ENCODE data around the gene SMARCB1.
A peak's percentile ranks its signal among the peaks of the same experiment; 100 is the strongest.
"Not testable (repeated sequence)": the region's sequence is repeated elsewhere in the genome, so short reads cannot be mapped to it uniquely, and the experiment has no call there.

Gene SMARCB1

GRCh38 chr22:23847991-23848864 is 61.5 kb downstream of the SMARCB1 start:
- Histone ChIP-seq H3K9ac (ENCODE audit: low read depth, low read length) (no peak overlapping the region), H3K4me1 (ENCODE audit: insufficient read depth, low read length) (peaks cover 10% of the 10 kb centered on the region; the same call in 1 of the 2 replicates), H3K4me3 (ENCODE audit: low read length) (no peak overlapping the region), H3K9me3 (ENCODE audit: insufficient read depth, low read depth, low read length) (no peaks in the 10 kb centered on the region), H3K27me3 (ENCODE audit: insufficient read depth, low read length) (peaks cover 16% of the 10 kb centered on the region; the same call in 1 of the 2 replicates), H3K27ac (ENCODE audit: low read length) (no peak overlapping the region), H3K36me3 (ENCODE audit: insufficient read depth, low read depth, low read length) (no peaks in the 10 kb centered on the region)

DNA sequence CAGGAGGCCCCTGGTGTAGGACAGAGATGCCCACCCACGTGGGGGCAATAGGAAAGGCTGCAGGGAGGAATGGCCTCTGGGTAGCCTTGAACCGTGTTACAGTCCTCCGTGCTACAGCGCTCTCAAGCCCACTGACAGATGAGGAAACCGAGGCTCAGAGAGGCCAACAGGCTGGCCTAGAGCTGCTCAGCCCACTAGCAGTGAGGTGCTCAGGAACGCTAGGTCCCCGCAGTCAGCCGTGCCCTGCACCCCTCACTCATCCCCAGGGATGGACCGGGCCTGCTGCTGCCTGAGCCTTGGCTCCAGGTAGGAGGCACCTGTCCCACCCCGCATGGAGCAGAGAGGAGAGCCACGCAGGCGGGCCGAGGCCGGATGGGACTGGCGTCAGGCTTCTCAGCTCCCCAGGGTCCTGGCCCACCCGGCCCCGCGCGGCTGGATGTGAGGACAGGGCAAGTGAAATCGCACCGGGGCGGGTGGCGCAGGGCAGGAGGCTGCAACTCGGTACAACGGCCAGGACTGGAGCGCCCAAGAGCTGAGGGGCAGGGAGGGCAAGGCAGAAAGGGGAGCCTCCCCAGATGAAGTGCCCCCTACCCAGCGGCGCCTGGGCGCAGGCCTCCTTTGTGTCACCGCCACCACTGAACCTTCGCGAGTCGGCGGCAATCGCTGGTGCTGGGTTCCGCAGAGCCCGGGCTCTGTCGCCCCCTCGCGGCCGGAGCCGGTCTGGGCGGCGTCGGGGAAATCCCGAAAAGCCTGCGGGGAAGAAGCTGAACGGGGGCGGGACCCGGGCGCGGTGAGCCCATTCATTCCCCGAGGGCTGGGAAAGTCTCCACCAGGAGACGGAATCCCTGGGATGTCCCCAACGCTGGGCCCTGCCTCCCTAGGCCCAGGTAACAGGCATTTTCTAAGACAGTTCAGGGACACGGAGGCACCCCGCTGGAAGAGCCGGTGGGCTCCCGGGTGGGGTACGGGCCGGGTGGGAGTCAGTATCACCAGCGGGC is 62.5 kb downstream of the SMARCB1 start:
- Histone ChIP-seq H3K4me1 (ENCODE audit: insufficient read depth, low read length) (peaks cover 10% of the 10 kb centered on the region; the same call in 1 of the 2 replicates), H3K27me3 (ENCODE audit: insufficient read depth, low read length) (peaks cover 16% of the 10 kb centered on the region; the same call in 1 of the 2 replicates), H3K27ac (ENCODE audit: low read length) (no peak overlapping the region), H3K9ac (ENCODE audit: low read depth, low read length) (no peak overlapping the region; the same call in 1 of the 2 replicates), H3K4me3 (ENCODE audit: low read length) (no peak overlapping the region), H3K36me3 (ENCODE audit: insufficient read depth, low read depth, low read length) (no peaks in the 10 kb centered on the region), H3K9me3 (ENCODE audit: insufficient read depth, low read depth, low read length) (no peaks in the 10 kb centered on the region)

DNA sequence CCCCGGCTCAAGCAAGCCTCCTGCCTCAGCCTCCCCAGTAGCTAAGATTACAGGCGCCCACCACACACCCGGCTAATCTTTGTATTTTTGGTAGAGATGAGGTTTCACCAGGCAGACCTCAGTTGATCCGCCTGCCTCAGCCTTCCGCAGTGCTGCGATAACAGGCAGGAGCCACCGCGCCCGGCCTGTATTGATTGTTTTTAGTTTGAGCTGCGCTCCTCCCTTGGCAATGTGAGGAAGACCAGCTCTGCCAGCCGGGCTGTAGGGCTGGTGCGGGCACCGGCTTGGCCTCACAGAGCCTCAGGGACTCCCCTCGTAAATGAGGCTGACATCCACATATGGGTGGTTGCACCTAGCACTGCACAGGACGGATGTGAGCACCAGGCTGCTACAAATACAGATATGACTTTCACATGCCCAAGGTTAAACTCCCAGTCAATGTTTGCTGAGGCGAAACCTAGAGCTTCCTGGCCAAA is 63.4 kb downstream of the SMARCB1 start:
- Histone ChIP-seq H3K27me3 (ENCODE audit: insufficient read depth, low read length) (peaks cover 16% of the 10 kb centered on the region; the same call in 1 of the 2 replicates), H3K36me3 (ENCODE audit: insufficient read depth, low read depth, low read length) (no peaks in the 10 kb centered on the region), H3K9ac (ENCODE audit: low read depth, low read length) (no peak overlapping the region), H3K4me3 (ENCODE audit: low read length) (no peak overlapping the region), H3K9me3 (ENCODE audit: insufficient read depth, low read depth, low read length) (no peaks in the 10 kb centered on the region), H3K27ac (ENCODE audit: low read length) (no peak overlapping the region), H3K4me1 (ENCODE audit: insufficient read depth, low read length) (peaks cover 10% of the 10 kb centered on the region; the same call in 1 of the 2 replicates)

DNA sequence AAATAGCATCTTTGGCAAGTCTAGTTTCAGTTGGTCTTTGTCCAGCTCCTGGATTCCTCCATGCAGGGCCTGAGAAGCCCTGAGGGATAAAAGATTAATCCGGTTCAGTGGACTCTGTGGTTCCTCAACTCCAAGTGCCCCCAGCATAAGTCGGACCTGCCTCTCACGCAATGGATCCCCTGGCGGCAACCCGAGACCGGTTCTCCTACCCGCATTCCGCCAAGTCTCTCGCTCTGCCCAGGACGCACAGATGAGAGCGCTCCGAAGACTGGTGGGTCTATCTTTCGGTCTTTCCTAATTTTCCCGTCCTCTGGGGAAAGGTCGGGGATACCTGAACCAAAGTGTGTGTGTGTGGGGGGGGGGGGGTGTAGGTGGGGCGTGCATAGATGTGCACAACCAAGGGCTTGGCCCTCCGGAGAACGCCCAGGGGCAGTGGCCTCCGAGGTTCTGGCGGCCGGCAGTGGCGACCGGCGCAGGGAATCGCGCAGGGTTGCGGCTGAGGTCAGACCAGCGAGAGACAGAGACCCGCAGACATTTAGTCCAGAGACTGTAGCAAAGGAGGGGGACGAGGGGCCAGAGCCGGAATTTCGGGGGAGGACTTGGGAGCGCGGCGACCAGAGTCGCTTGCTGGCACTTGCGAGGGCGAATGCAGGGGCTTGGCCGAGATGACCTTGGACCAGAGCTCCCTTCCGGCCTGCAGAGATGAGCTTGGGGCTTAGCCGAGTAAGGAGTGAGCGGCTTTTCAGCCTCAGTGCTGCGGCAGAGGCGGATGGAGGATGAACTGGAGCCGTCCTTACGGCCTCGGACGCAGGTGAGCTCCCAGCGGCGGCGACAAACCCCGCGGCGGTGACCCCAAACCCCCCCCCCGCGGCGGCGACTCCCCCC is 70.2 kb downstream of the SMARCB1 start:
- Histone ChIP-seq H3K27ac (ENCODE audit: low read length) (peak overlapping the region; percentile 46), H3K4me1 (ENCODE audit: insufficient read depth, low read length) (peaks cover 8% of the 10 kb centered on the region; the same call in 1 of the 2 replicates), H3K9ac (ENCODE audit: low read depth, low read length) (peak overlapping the region; percentile 88), H3K9me3 (ENCODE audit: insufficient read depth, low read depth, low read length) (no peaks in the 10 kb centered on the region), H3K27me3 (ENCODE audit: insufficient read depth, low read length) (no peaks in the 10 kb centered on the region), H3K36me3 (ENCODE audit: insufficient read depth, low read depth, low read length) (no peaks in the 10 kb centered on the region), H3K4me3 (ENCODE audit: low read length) (peak overlapping the region; percentile 92)

GRCh38 chr22:23857606-23858483 is 71.1 kb downstream of the SMARCB1 start, which contains the start of gene SLC2A11:
Gene SLC2A11, plus strand, starts transcription at chr22:23857875. Its CDS starts 125 bp downstream, at chr22:23858000.
- H3K4me1 ChIP-seq (ENCODE audit: insufficient read depth, low read length) = peaks cover 8% of the 10 kb centered on the region; the same call in 1 of the 2 replicates
- H3K4me3 ChIP-seq (ENCODE audit: low read length) = peak within 1 kb of the TSS; percentile 92
- H3K27ac ChIP-seq (ENCODE audit: low read length) = peak within 1 kb of the TSS; percentile 67
- no peaks in the 10 kb centered on the region for H3K9me3 ChIP-seq (ENCODE audit: insufficient read depth, low read depth, low read length)
- H3K36me3 ChIP-seq (ENCODE audit: insufficient read depth, low read depth, low read length) = 0 out of 2 replicates have a peak, but pooled peaks cover under 1% of the 10 kb centered on the region
- no peaks in the 10 kb centered on the region for H3K27me3 ChIP-seq (ENCODE audit: insufficient read depth, low read length)
- H3K9ac ChIP-seq (ENCODE audit: low read depth, low read length) = peak within 1 kb of the TSS; percentile 91

DNA sequence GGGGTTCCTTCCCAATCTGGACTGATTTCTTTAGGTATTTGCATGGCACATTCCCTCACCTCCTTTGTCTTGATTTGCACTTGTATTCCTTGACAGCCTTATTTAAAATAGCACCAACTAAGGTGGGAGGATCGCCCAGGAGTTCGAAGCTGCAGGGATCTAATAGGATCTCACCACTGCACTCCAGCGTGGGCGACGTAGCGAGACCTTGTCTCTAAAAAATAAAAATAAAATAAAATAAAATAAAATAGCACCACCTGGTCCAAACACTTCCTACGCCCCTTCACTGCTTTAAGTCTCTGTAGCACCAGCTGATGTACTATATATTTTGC is 71.7 kb downstream of the SMARCB1 start:
- H3K9ac ChIP-seq (ENCODE audit: low read depth, low read length) = peak overlapping the region; percentile 91; the same call in 1 of the 2 replicates
- H3K4me3 ChIP-seq (ENCODE audit: low read length) = peak overlapping the region; percentile 92
- H3K4me1 ChIP-seq (ENCODE audit: insufficient read depth, low read length) = peaks cover 8% of the 10 kb centered on the region; the same call in 1 of the 2 replicates
- 0 out of 2 replicates have a peak, but pooled peaks cover 5% of the 10 kb centered on the region for H3K36me3 ChIP-seq (ENCODE audit: insufficient read depth, low read depth, low read length)
- no peaks in the 10 kb centered on the region for H3K27me3 ChIP-seq (ENCODE audit: insufficient read depth, low read length)
- H3K9me3 ChIP-seq (ENCODE audit: insufficient read depth, low read depth, low read length) = no peaks in the 10 kb centered on the region
- no peak overlapping the region for H3K27ac ChIP-seq (ENCODE audit: low read length)

DNA sequence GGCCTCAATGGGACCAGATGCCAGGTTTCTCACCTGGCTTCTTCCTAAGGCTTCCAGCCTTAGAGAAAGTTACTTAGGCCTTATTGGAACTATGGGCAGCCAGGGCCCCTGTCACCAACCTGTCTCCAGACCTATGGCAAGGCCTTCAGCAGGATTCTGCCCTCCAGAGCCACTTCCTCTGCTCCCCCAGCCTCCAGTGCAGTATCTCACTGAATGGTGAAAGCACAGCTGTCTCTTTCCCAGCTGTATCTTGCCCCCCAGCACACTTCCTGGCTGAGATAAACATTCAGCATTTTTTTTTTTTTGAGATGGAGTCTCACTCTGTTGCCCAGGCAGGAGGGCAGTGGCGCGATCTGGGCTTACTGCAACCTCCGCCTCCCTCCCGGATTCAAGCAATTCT is 72.4 kb downstream of the SMARCB1 start:
- H3K4me3 ChIP-seq (ENCODE audit: low read length) = no peak overlapping the region
- no peak overlapping the region for H3K27ac ChIP-seq (ENCODE audit: low read length)
- peak overlapping the region; percentile 91; the same call in 1 of the 2 replicates for H3K9ac ChIP-seq (ENCODE audit: low read depth, low read length)
- no peaks in the 10 kb centered on the region for H3K9me3 ChIP-seq (ENCODE audit: insufficient read depth, low read depth, low read length)
- H3K36me3 ChIP-seq (ENCODE audit: insufficient read depth, low read depth, low read length) = 0 out of 2 replicates have a peak, but pooled peaks cover 5% of the 10 kb centered on the region
- peaks cover 8% of the 10 kb centered on the region; the same call in 1 of the 2 replicates for H3K4me1 ChIP-seq (ENCODE audit: insufficient read depth, low read length)
- no peaks in the 10 kb centered on the region for H3K27me3 ChIP-seq (ENCODE audit: insufficient read depth, low read length)

GRCh38 chr22:23860187-23860586 is 73.4 kb downstream of the SMARCB1 start:
- not testable (repeated sequence) for H3K27me3 ChIP-seq (ENCODE audit: insufficient read depth, low read length); H3K9ac ChIP-seq (ENCODE audit: low read depth, low read length); H3K36me3 ChIP-seq (ENCODE audit: insufficient read depth, low read depth, low read length); H3K27ac ChIP-seq (ENCODE audit: low read length); H3K4me1 ChIP-seq (ENCODE audit: insufficient read depth, low read length); H3K9me3 ChIP-seq (ENCODE audit: insufficient read depth, low read depth, low read length); H3K4me3 ChIP-seq (ENCODE audit: low read length)

- H3K9me3 ChIP-seq (ENCODE audit: insufficient read depth, low read depth, low read length) = no peaks in the 10 kb centered on the region
- no peaks in the 10 kb centered on the region for H3K27me3 ChIP-seq (ENCODE audit: insufficient read depth, low read length)
- H3K4me3 ChIP-seq (ENCODE audit: low read length) = no peak overlapping the region
- peaks cover 5% of the 10 kb centered on the region; the same call in 1 of the 2 replicates for H3K4me1 ChIP-seq (ENCODE audit: insufficient read depth, low read length)
- 0 out of 2 replicates have a peak, but pooled peaks cover 5% of the 10 kb centered on the region for H3K36me3 ChIP-seq (ENCODE audit: insufficient read depth, low read depth, low read length)
- H3K27ac ChIP-seq (ENCODE audit: low read length) = no peak overlapping the region
- no peak overlapping the region for H3K9ac ChIP-seq (ENCODE audit: low read depth, low read length)
These were observed 75.3 kb downstream of the SMARCB1 start for GRCh38 chr22:23862103-23862502.

All from iPS-20b (cell line).